GM13977 (cell line): ENCODE measurements around the gene VCL.
A peak's percentile ranks its signal among the peaks of the same experiment; 100 is the strongest.

Experiments used
- DNase-seq: peaks from one replicate; pipeline ENCODE4 v3.0.0; 2012; ENCODE audit warnings: low spot score
- in situ Hi-C: fragments of 300-500 bp; cut with MboI; formaldehyde crosslinking; loops from one replicate; pipeline ENCODE4 v1.12.0; 2022; ENCODE audit warnings: low sequenced_read_pairs, low pct_unique_long_range_greater_than_20kb, mixed read lengths, inconsistent platforms; ENCODE audit not compliant: unreplicated experiment
- TF ChIP-seq, protein P1 (sequence below): IDR thresholded peaks from 2 replicates; pipeline ENCODE4 v1.5.1; 2012; ENCODE audit warnings: mild to moderate bottlenecking, control low read depth; ENCODE audit not compliant: insufficient read depth; ENCODE audit errors: extremely low read depth, missing control alignments

Gene VCL

DNA sequence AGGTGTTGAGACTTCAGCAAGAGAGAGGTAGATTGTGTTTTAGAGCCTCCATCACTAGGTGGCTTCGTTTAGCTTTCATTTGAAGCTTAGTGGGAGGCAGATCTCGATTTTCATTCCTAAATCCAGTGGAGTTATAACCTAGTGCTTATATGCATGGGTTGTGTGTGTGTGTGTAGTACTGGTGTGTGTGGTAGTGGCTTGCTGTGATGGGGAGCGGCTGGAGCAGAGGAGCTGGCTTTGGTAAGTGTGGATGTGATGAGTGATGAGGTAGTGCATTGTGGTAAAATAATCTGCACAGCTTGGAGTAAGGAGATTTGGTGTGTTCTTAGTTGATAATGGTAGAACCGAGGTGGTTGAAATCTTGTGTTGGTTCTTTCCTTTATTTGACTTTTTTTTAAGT lies 109.5 kb downstream of the VCL start:
- in situ Hi-C loops = no loop called here
- TF ChIP-seq, protein P1, sequence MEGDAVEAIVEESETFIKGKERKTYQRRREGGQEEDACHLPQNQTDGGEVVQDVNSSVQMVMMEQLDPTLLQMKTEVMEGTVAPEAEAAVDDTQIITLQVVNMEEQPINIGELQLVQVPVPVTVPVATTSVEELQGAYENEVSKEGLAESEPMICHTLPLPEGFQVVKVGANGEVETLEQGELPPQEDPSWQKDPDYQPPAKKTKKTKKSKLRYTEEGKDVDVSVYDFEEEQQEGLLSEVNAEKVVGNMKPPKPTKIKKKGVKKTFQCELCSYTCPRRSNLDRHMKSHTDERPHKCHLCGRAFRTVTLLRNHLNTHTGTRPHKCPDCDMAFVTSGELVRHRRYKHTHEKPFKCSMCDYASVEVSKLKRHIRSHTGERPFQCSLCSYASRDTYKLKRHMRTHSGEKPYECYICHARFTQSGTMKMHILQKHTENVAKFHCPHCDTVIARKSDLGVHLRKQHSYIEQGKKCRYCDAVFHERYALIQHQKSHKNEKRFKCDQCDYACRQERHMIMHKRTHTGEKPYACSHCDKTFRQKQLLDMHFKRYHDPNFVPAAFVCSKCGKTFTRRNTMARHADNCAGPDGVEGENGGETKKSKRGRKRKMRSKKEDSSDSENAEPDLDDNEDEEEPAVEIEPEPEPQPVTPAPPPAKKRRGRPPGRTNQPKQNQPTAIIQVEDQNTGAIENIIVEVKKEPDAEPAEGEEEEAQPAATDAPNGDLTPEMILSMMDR = no peak
- no peak for DNase-seq

DNA sequence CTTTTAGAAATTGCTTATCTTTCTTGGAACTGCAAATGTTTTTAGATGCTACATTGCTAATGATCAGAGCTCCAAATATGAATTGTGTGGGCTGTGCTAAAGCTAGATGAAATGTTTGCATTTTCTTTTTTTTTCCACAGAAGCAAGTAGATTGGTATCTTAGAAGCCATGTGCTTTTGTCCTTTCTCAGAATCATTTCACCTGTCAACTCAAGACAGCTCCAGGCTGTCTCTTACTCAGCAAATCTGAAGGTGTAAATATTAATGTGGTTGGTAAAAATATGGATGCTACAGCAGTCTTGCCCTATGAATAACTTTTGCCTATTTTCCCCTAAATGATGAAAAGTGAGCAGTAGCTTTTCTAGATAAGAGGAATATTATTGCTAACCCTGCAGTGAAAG lies 111.5 kb downstream of the VCL start:
- in situ Hi-C loops = no loop called here
- TF ChIP-seq, protein P1 = no peak
- DNase-seq = no peak

DNA sequence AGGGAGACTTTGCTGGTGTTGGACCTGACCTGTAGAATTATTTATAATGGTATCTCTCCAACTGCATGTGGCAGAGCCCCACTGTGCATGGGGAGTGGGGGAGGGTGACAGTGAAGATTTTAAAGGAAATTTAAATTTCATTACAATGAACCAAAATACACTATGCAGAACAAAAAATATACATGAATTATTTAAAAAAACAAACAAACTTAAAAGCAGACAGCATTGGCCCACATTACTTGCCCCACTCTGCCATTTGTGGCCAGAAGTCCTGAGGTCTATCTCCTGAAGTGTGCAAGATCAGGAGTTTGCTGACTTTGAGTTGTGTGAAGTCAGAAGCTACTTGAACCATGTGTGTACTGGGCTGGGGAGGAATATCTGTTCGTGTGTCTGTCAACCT lies 112.2 kb downstream of the VCL start:
- TF ChIP-seq, protein P1 = no peak
- no peak for DNase-seq
- in situ Hi-C loops = no loop called here

DNA sequence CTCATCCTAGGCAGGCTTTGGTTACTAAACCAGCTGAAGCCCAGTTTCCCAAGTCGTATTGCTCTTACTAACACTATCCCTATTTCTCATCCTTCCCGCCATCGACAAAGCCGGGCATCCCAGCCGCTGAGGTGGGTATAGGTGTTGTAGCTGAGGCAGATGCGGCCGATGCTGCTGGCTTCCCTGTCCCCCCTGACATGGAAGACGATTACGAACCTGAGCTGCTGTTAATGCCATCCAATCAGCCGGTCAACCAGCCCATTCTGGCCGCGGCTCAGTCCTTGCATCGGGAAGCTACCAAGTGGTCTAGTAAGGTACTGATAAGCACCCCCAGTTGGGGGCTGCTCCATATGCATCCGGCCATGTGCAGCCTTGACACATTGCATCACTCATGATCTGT lies 113.9 kb downstream of the VCL start:
- no peak for DNase-seq
- in situ Hi-C loops = no loop called here
- TF ChIP-seq, protein P1 = no peak

DNA sequence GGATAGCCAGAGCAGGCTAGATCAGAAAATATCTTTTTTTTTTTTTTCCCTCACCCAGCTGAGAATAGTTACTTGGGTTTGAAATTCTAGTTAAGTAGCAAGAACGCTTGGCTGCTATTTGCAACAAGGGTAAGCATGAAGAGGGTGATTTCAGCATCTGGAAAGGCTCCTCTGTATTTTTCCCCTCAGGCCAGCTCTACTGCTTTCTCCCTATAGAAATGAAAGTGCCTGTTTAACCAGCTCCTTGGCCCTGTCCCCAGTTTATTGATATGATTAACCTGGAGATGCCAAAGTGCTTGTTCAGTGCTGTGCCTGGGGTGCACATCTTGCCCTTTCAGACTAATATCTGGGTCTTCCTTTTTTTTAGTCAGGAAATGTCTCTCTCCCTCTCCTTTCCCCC lies 115.6 kb downstream of the VCL start:
- TF ChIP-seq, protein P1 = no peak
- in situ Hi-C loops = no loop called here
- no peak for DNase-seq

DNA sequence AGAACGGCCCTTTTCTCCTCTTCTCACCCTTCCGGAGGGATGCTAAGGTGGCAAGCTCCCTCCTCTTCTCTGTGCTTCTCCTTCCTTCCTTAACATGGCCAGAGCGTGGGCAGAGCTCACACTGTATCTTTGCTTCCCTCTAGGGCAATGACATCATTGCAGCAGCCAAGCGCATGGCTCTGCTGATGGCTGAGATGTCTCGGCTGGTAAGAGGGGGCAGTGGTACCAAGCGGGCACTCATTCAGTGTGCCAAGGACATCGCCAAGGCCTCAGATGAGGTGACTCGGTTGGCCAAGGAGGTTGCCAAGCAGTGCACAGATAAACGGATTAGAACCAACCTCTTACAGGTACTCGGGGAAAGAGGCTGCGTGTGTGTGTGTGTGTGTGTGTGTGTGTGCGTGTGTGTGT lies 116.1 kb downstream of the VCL start:
- TF ChIP-seq, protein P1 = no peak
- no peak for DNase-seq
- in situ Hi-C loops = no loop called here

DNA sequence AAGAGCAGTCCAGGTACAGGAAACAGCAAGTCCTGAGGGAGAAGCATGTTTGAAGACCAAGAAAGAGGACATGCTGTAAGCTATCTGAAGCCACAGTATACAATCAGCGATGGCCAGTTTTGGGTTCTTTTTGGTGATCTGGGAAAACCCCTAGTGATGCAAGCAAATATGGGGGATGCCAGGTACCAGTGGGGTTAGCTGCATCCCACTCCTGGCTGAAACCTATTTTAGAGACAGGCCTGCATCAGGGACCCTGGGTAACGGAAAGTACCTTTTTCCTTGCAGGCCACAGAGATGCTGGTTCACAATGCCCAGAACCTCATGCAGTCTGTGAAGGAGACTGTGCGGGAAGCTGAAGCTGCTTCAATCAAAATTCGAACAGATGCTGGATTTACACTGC lies 119.8 kb downstream of the VCL start:
- TF ChIP-seq, protein P1 = no peak
- in situ Hi-C loops = no loop called here
- peak; percentile 35 for DNase-seq
